Endothelial cell of umbilical vein (primary cell): Measurements from ENCODE around the gene WASL. TPM values are rescaled to one million over a fixed set of nuclear protein-coding genes. Genes with fewer than 3 reads are reported as not detected.

Source experiments
- BruUV-seq: library from RNA; stranded (reverse); fragments of 400-500 nt; replicated peaks from 2 replicates; lab custom pipeline; 2021; lab: Mats Ljungman, UMichigan
- CTCF ChIA-PET: fragments of 300-600, 350-600 bp; sonication (Branson Sonifier 250); formaldehyde crosslinking; loops from one replicate; lab custom pipeline; 2021; ENCODE audit warnings: antibody characterized with exemption, inconsistent platforms; lab: Charles Lee
- POLR2A ChIA-PET: fragments of 300-600, 350-600 bp; sonication (Branson Sonifier 250); formaldehyde crosslinking; loops from one replicate; lab custom pipeline; 2021; ENCODE audit warnings: antibody characterized with exemption, inconsistent platforms; lab: Charles Lee
- DNase-seq: peaks from one replicate; pipeline ENCODE4 v3.0.0-alpha.2; 2011; ENCODE audit warnings: low read depth, low spot score
- FAIRE-seq: peaks from 2 replicates; lab custom pipeline; 2011; peaks lifted over from hg19 to GRCh38; lab: Jason Lieb, UNC
- H2AFZ ChIP-seq: 2 replicates; pipeline ENCODE4 v1.6.0; 2012; ENCODE audit warnings: low read depth, low read length, control low read depth, inconsistent platforms
- H3K27ac ChIP-seq: 2 replicates; pipeline ENCODE4 v1.5.1; 2011; ENCODE audit warnings: low read depth, mild to moderate bottlenecking, control low read depth, low read length, moderate library complexity; ENCODE audit not compliant: insufficient read depth
- H3K27me3 ChIP-seq, 2 experiments: 2 replicates each; pipeline versions ENCODE4 v1.6.0 to v1.6.1; 2011; ENCODE audit warnings: low read length in 2 of 2, mixed read lengths in 1 of 2; ENCODE audit not compliant: control insufficient read depth in 2 of 2, insufficient read depth in 2 of 2
- H3K36me3 ChIP-seq, 2 experiments: 2 replicates in 1 of 2; 3 replicates in 1 of 2; pipeline ENCODE4 v1.5.1; 2011; ENCODE audit warnings: low read length in 2 of 2, mild to moderate bottlenecking in 1 of 2, moderate library complexity in 1 of 2; ENCODE audit not compliant: control insufficient read depth in 2 of 2, insufficient read depth in 2 of 2; ENCODE audit errors: extremely low read depth in 1 of 2
- H3K4me1 ChIP-seq: 3 replicates; pipeline ENCODE4 v1.5.1; 2011; ENCODE audit warnings: mild to moderate bottlenecking, low read length; ENCODE audit not compliant: control insufficient read depth, insufficient read depth; ENCODE audit errors: extremely low read depth
- H3K4me2 ChIP-seq: 2 replicates; pipeline ENCODE4 v1.6.1; 2011; ENCODE audit warnings: low read length, control low read depth, mixed read lengths; ENCODE audit not compliant: insufficient read depth
- H3K4me3 ChIP-seq, 3 experiments: fragments of 200-600 bp in 1 of 3; sonication (generic), shearing (Covaris generic) in 1 of 3; replicated peaks in 1 of 3; 2 replicates each; pipeline ENCODE4 v1.5.1; 2011 to 2016; ENCODE audit warnings: control low read depth in 3 of 3, low read length in 3 of 3, mild to moderate bottlenecking in 2 of 3, inconsistent platforms in 1 of 3, low read depth in 1 of 3, moderate library complexity in 1 of 3; ENCODE audit not compliant: insufficient read depth in 1 of 3
- H3K79me2 ChIP-seq: 2 replicates; pipeline ENCODE4 v1.6.0; 2012; ENCODE audit warnings: low read length, inconsistent platforms; ENCODE audit not compliant: control insufficient read depth, insufficient read depth
- H3K9ac ChIP-seq: replicated peaks from 2 replicates; pipeline ENCODE3; 2011; ENCODE audit warnings: low read length, control low read depth; ENCODE audit not compliant: insufficient read depth; ENCODE audit errors: extremely low read depth
- H3K9me1 ChIP-seq: replicated peaks from 3 replicates; pipeline ENCODE4 v1.6.0; 2011; ENCODE audit warnings: mild to moderate bottlenecking, low read length; ENCODE audit not compliant: control insufficient read depth, insufficient read depth; ENCODE audit errors: extremely low read depth
- H3K9me3 ChIP-seq: replicated peaks from 2 replicates; pipeline ENCODE4 v1.5.1; 2012; ENCODE audit warnings: low read length, inconsistent platforms; ENCODE audit not compliant: control insufficient read depth, insufficient read depth
- H4K20me1 ChIP-seq: replicated peaks from 2 replicates; pipeline ENCODE3; 2011; ENCODE audit warnings: mild to moderate bottlenecking, low read length; ENCODE audit not compliant: control insufficient read depth, insufficient read depth; ENCODE audit errors: extremely low read depth
- CTCF ChIP-seq, 2 donors: IDR thresholded peaks; 1 replicate in 1 of 2; 2 replicates in 1 of 2; pipeline ENCODE4 v1.5.1; 2011; ENCODE audit warnings: low read length in 2 of 2, mild to moderate bottlenecking in 2 of 2, moderate library complexity in 2 of 2, control low read depth in 1 of 2, inconsistent platforms in 1 of 2, low read depth in 1 of 2; ENCODE audit not compliant: insufficient read depth in 1 of 2; ENCODE audit errors: extremely low read depth in 1 of 2
- FOS ChIP-seq: IDR thresholded peaks from 2 replicates; pipeline ENCODE4 v1.6.1; 2011; ENCODE audit warnings: mild to moderate bottlenecking, low read length, moderate library complexity, borderline replicate concordance; ENCODE audit not compliant: insufficient read depth
- GATA2 ChIP-seq: IDR thresholded peaks from 2 replicates; pipeline ENCODE4 v1.7.0; 2011; ENCODE audit warnings: low read depth, mild to moderate bottlenecking, moderate library complexity, mixed read lengths, low read length; ENCODE audit not compliant: insufficient read length, insufficient read depth
- MAX ChIP-seq: IDR thresholded peaks from 2 replicates; pipeline ENCODE4 v1.6.1; 2011; ENCODE audit not compliant: insufficient read depth, insufficient read length
- POLR2AphosphoS5 ChIP-seq: IDR thresholded peaks from 2 replicates; pipeline ENCODE4 v1.6.1; 2012; ENCODE audit warnings: low read depth, mild to moderate bottlenecking, control low read depth, low read length, moderate library complexity; ENCODE audit not compliant: insufficient read depth
- dilution Hi-C: fragments of 300-500 bp; cut with MboI; formaldehyde crosslinking; loops from one replicate; pipeline ENCODE4 v1.15.0; 2019; ENCODE audit warnings: low sequenced_read_pairs; ENCODE audit not compliant: extremely low pct_ligation_motif_present
- intact Hi-C: fragments of 100-400 bp; cut with micrococcal nuclease; formaldehyde crosslinking; loops from one replicate; pipeline ENCODE4 v1.10.0; 2022
- polyA plus RNA-seq, 4 experiments: library from polyadenylated mRNA; depleted of rRNA in 3 of 4; stranded (reverse) in 3 of 4; unstranded in 1 of 4; fragments of >200 nt; gene quantifications; 2 replicates each; pipeline versions ENCODE4 v1.2.1 to v1.2.3, GENCODE V29; 2011 to 2012; ENCODE audit warnings: missing spikeins in 1 of 4
- total RNA-seq: library from RNA; stranded (reverse); gene quantifications from 2 replicates; pipeline ENCODE4 v1.2.3, GENCODE V29; 2021

The WASL gene
- total and polyA plus RNA-seq, 2 donors (not counting 3 experiments of a cell fraction or from before 2014, with no cell fraction given), result 5.2 to 24.0 TPM

DNA sequence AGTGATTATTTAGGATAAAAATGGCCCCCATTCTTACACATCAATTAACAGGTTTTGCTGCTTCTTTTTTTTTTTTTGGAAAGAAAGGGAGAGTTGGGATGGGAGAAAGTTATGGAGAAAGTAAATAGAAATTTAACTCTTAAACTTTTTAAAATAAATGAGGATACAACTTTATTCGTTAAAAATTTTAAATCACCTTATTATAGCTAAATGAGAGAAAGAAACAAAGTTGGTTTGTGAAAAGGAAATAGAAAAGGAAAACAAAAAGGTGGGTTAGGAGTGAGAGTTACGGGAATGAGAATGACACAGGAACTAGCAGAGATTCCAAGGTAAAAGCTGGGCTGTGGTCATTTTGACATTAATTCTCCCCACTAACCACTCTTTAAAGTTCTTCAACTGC lies 58.3 kb downstream of the WASL start:
- Histone ChIP-seq H3K9ac (no peak overlapping the region), H3K36me3 (peaks cover 5 to 7% of the 10 kb centered on the region in 2 experiments), H4K20me1 (no peaks in the 10 kb centered on the region), H2AFZ (no peak overlapping the region), H3K27ac (no peak overlapping the region), H3K9me1 (no peaks in the 10 kb centered on the region), H3K4me2 (no peak overlapping the region), H3K4me1 (no peaks in the 10 kb centered on the region), H3K27me3 (no peaks in the 10 kb centered on the region), H3K9me3 (no peaks in the 10 kb centered on the region), H3K79me2 (no peaks in the 10 kb centered on the region), H3K4me3 (no peak overlapping the region)
- BruUV-seq, result no TSS peak
- intact Hi-C loops, result no loop called here
- DNase-seq (no peak), FAIRE-seq (no peak)
- CTCF ChIA-PET, result interaction anchor here (1.1 to 2.9 kb wide), 6 partner anchors 8 to 196 kb away, joined by 3 to 14 read pairs (median 4); no protein-coding TSS in a partner anchor
- dilution Hi-C loops, result no loop called here
- TF ChIP-seq CTCF (IDR thresholded peaks at IDR 0.05; ENCODE audit: extremely low read depth in 1 of 2, insufficient read depth in 1 of 2, low read depth in 1 of 2, low read length in 2 of 2), result no peak
- no peak for TF ChIP-seq POLR2AphosphoS5
- TF ChIP-seq MAX, result no peak
- no peak for TF ChIP-seq GATA2
- TF ChIP-seq FOS, result no peak
- POLR2A ChIA-PET, result no interaction called here
